Measurements from ENCODE around the gene C10orf67. TPM values are rescaled to one million over a fixed set of nuclear protein-coding genes. Genes with fewer than 3 reads are reported as not detected.

Gene C10orf67
- total and polyA plus RNA-seq, 2 of the 8 experiments (the other 6 are each of a cell fraction or from before 2014, with no cell fraction given) = 0.05 to 0.11 TPM

GRCh38 chr10:23262928-23263327, 81.7 kb downstream of the C10orf67 start (continued):
- TF ChIP-seq ATF2 (IDR thresholded peaks at IDR 0.05; ENCODE audit: low read length) (no peak), KDM1A (IDR thresholded peaks at IDR 0.05; ENCODE audit: borderline replicate concordance, low read length) (no peak), HDAC2 (IDR thresholded peaks at IDR 0.05; ENCODE audit: borderline replicate concordance in 1 of 2, low read depth in 2 of 2, low read length in 2 of 2) (no peak), ATF3 (IDR thresholded peaks at IDR 0.05; ENCODE audit: insufficient read depth, low read depth, low read length) (no peak), MAX (IDR thresholded peaks at IDR 0.05) (no peak)

Data from H1 (cell line).